ENCODE results near the gene PLCB1.

DNA sequence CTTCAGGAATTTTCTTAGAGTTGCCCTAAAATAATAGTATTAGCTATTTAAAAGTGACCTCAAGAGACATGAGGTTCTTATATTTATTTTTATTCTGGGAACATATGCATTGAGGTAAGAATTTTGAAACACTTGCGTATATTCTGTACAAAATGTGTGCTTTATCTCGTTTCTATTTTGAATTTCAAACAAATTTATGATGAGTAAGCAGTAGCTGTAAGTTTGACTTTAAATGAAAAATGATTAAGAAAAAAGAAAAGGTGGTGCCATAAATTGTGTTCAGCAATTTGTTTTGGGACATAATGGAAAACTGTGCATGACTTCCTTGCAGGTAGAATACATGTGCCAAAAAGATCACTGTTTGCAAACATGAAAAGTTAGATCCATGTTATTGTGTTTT, 503.8 kb downstream of the PLCB1 start:
- TF ChIP-seq, protein P1, sequence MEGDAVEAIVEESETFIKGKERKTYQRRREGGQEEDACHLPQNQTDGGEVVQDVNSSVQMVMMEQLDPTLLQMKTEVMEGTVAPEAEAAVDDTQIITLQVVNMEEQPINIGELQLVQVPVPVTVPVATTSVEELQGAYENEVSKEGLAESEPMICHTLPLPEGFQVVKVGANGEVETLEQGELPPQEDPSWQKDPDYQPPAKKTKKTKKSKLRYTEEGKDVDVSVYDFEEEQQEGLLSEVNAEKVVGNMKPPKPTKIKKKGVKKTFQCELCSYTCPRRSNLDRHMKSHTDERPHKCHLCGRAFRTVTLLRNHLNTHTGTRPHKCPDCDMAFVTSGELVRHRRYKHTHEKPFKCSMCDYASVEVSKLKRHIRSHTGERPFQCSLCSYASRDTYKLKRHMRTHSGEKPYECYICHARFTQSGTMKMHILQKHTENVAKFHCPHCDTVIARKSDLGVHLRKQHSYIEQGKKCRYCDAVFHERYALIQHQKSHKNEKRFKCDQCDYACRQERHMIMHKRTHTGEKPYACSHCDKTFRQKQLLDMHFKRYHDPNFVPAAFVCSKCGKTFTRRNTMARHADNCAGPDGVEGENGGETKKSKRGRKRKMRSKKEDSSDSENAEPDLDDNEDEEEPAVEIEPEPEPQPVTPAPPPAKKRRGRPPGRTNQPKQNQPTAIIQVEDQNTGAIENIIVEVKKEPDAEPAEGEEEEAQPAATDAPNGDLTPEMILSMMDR (IDR thresholded peaks at IDR 0.05) = no peak
- TF ChIP-seq POLR2A (IDR thresholded peaks at IDR 0.05; ENCODE audit: low read depth) = no peak
- no peak for TF ChIP-seq POLR2AphosphoS5 (IDR thresholded peaks at IDR 0.05)
- no peak for TF ChIP-seq EP300 (IDR thresholded peaks at IDR 0.05)

All from esophagus muscularis mucosa (tissue), 4 donors.